H1 (cell line): ENCODE data around the gene CYLD. TPM values are rescaled to one million over a fixed set of nuclear protein-coding genes. Genes with fewer than 3 reads are reported as not detected.

Experiments
- CTCF ChIA-PET: fragments of 300-600 bp; sonication (Branson Sonifier 250); formaldehyde crosslinking; loops from one replicate; lab custom pipeline; 2021; ENCODE audit not compliant: partially characterized antibody; lab: Charles Lee
- POLR2A ChIA-PET: fragments of 300-600 bp; sonication (Branson Sonifier 250); formaldehyde crosslinking; loops from one replicate; lab custom pipeline; 2021; ENCODE audit warnings: inconsistent platforms; ENCODE audit not compliant: partially characterized antibody; lab: Charles Lee
- DNase-seq, 2 experiments: peaks; one replicate each; pipeline versions ENCODE4 v3.0.0 to v3.0.0-alpha.2; 2010 to 2022; ENCODE audit warnings: low spot score in 2 of 2, low read depth in 1 of 2, mixed read lengths in 1 of 2
- FAIRE-seq: peaks from 2 replicates; lab custom pipeline; 2011; peaks lifted over from hg19 to GRCh38; lab: Jason Lieb, UNC
- H2AFZ ChIP-seq: 2 replicates; pipeline ENCODE4 v1.8.1; 2012; ENCODE audit warnings: low read length, inconsistent platforms
- H2AK5ac ChIP-seq: 2 replicates; pipeline ENCODE4 v1.6.1; 2013; ENCODE audit warnings: low read depth, low read length
- H2BK120ac ChIP-seq: replicated peaks from 2 replicates; pipeline ENCODE3; 2013; ENCODE audit warnings: low read depth, low read length, inconsistent platforms
- H2BK12ac ChIP-seq: 2 replicates; pipeline ENCODE4 v1.6.1; 2013; ENCODE audit warnings: low read depth, low read length
- H2BK15ac ChIP-seq: 2 replicates; pipeline ENCODE4 v1.6.1; 2013; ENCODE audit warnings: low read length
- H2BK20ac ChIP-seq: 2 replicates; pipeline ENCODE4 v1.6.1; 2013; ENCODE audit warnings: low read length
- H2BK5ac ChIP-seq: 2 replicates; pipeline ENCODE4 v1.6.1; 2013; ENCODE audit warnings: low read depth, low read length
- H3K14ac ChIP-seq: 2 replicates; pipeline ENCODE4 v1.6.1; 2013; ENCODE audit warnings: inconsistent platforms; ENCODE audit not compliant: insufficient read length
- H3K18ac ChIP-seq: 2 replicates; pipeline ENCODE4 v1.6.1; 2013; ENCODE audit warnings: low read length; ENCODE audit errors: extremely low read depth
- H3K23ac ChIP-seq: 2 replicates; pipeline ENCODE4 v1.6.1; 2013; ENCODE audit warnings: inconsistent platforms; ENCODE audit not compliant: insufficient read length
- H3K23me2 ChIP-seq: 2 replicates; pipeline ENCODE4 v1.6.1; 2013; ENCODE audit warnings: low read depth, low read length
- H3K27ac ChIP-seq: 2 replicates; pipeline ENCODE4 v1.6.1; 2011; ENCODE audit warnings: low read depth, low read length, inconsistent platforms
- H3K27me3 ChIP-seq, 4 experiments: replicated peaks in 1 of 4; 1 replicate in 1 of 4; 2 replicates in 3 of 4; pipeline versions ENCODE4 v1.6.1 to v1.8.1; 2011 to 2013; ENCODE audit warnings: low read length in 3 of 4, mild to moderate bottlenecking in 3 of 4, inconsistent platforms in 2 of 4, mixed read lengths in 2 of 4, moderate library complexity in 1 of 4; ENCODE audit not compliant: control insufficient read depth in 3 of 4, insufficient read depth in 3 of 4; ENCODE audit errors: extremely low read depth in 1 of 4
- H3K36me3 ChIP-seq, 4 experiments: 2 replicates each; pipeline versions ENCODE4 v1.6.1 to v1.8.1; 2011 to 2013; ENCODE audit warnings: mild to moderate bottlenecking in 4 of 4, low read length in 3 of 4, moderate library complexity in 2 of 4, control low read depth in 1 of 4, inconsistent platforms in 1 of 4; ENCODE audit not compliant: insufficient read depth in 4 of 4, control insufficient read depth in 2 of 4
- H3K4ac ChIP-seq: replicated peaks from 2 replicates; pipeline ENCODE3; 2013; ENCODE audit warnings: low read length, low read depth, mixed read lengths, inconsistent platforms; ENCODE audit not compliant: insufficient read length
- H3K4me1 ChIP-seq, 4 experiments: replicated peaks in 1 of 4; 1 replicate in 1 of 4; 2 replicates in 3 of 4; pipeline versions ENCODE4 v1.6.1 to v1.8.1; 2011 to 2013; ENCODE audit warnings: low read length in 3 of 4, inconsistent platforms in 2 of 4, mixed read lengths in 1 of 4; ENCODE audit not compliant: insufficient read depth in 4 of 4, control insufficient read depth in 3 of 4
- H3K4me2 ChIP-seq, 2 experiments: 2 replicates each; pipeline versions ENCODE4 v1.6.1 to v1.8.1; 2011 to 2013; ENCODE audit warnings: low read depth in 2 of 2, low read length in 2 of 2, control low read depth in 1 of 2, inconsistent platforms in 1 of 2, mild to moderate bottlenecking in 1 of 2; ENCODE audit not compliant: insufficient read depth in 1 of 2
- H3K4me3 ChIP-seq, 4 experiments: fragments of 200-600, 300-600 bp in 1 of 4; sonication (generic), shearing (Covaris generic), sonication (Bioruptor Twin) in 1 of 4; 2 replicates each; pipeline versions ENCODE4 v1.5.1 to v1.8.1; 2011 to 2016; ENCODE audit warnings: low read length in 4 of 4, low read depth in 3 of 4, control low read depth in 2 of 4, inconsistent platforms in 2 of 4, mild to moderate bottlenecking in 2 of 4, mixed read lengths in 1 of 4, moderate library complexity in 1 of 4; ENCODE audit not compliant: insufficient read depth in 2 of 4; ENCODE audit errors: extremely low read depth in 1 of 4
- H3K56ac ChIP-seq: replicated peaks from 2 replicates; pipeline ENCODE3; 2013; ENCODE audit warnings: low read depth, mild to moderate bottlenecking, mixed read lengths, low read length, inconsistent platforms; ENCODE audit not compliant: insufficient read length
- H3K79me1 ChIP-seq: 2 replicates; pipeline ENCODE4 v1.6.1; 2013; ENCODE audit warnings: low read depth, low read length, control low read depth
- H3K79me2 ChIP-seq, 2 experiments: 2 replicates each; pipeline versions ENCODE4 v1.6.1 to v1.8.1; 2012 to 2013; ENCODE audit warnings: low read length in 2 of 2, mild to moderate bottlenecking in 2 of 2, inconsistent platforms in 1 of 2; ENCODE audit not compliant: insufficient read depth in 2 of 2, control insufficient read depth in 1 of 2
- H3K9ac ChIP-seq, 4 experiments: replicated peaks in 1 of 4; 1 replicate in 1 of 4; 2 replicates in 3 of 4; pipeline versions ENCODE4 v1.6.1 to v1.8.1; 2011 to 2013; ENCODE audit warnings: low read depth in 3 of 4, low read length in 3 of 4, control low read depth in 2 of 4, mild to moderate bottlenecking in 2 of 4, moderate library complexity in 2 of 4, inconsistent platforms in 1 of 4; ENCODE audit errors: extremely low read depth in 1 of 4
- H3K9me3 ChIP-seq, 2 experiments: 2 replicates each; pipeline versions ENCODE4 v1.6.1 to v1.8.1; 2012 to 2013; ENCODE audit warnings: mild to moderate bottlenecking in 2 of 2, moderate library complexity in 2 of 2, control low read depth in 1 of 2, inconsistent platforms in 1 of 2, low read depth in 1 of 2, low read length in 1 of 2, mixed read lengths in 1 of 2; ENCODE audit not compliant: insufficient read depth in 2 of 2
- H4K20me1 ChIP-seq, 2 experiments: replicated peaks in 1 of 2; 2 replicates each; pipeline versions ENCODE3 to v1.8.1; 2011 to 2013; ENCODE audit warnings: inconsistent platforms in 2 of 2, low read length in 2 of 2, mild to moderate bottlenecking in 1 of 2; ENCODE audit not compliant: insufficient read depth in 2 of 2, control insufficient read depth in 1 of 2
- H4K5ac ChIP-seq: 2 replicates; pipeline ENCODE4 v1.6.1; 2013; ENCODE audit warnings: low read length, low read depth, mixed read lengths, inconsistent platforms; ENCODE audit not compliant: insufficient read length
- H4K8ac ChIP-seq: 2 replicates; pipeline ENCODE4 v1.8.0; 2013; ENCODE audit warnings: mild to moderate bottlenecking, moderate library complexity, low read length, inconsistent platforms; ENCODE audit not compliant: insufficient read depth; ENCODE audit errors: extremely low read depth
- H4K91ac ChIP-seq: replicated peaks from 2 replicates; pipeline ENCODE3; 2013; ENCODE audit warnings: low read length, mixed read lengths, inconsistent platforms; ENCODE audit not compliant: insufficient read length
- JUN ChIP-seq: IDR thresholded peaks from 2 replicates; pipeline ENCODE4 v1.6.1; 2011; ENCODE audit warnings: low read depth, mild to moderate bottlenecking, improper control_type of control experiment, low read length
- KDM4A ChIP-seq: IDR thresholded peaks from one replicate; pipeline ENCODE4 v1.7.1; 2012; ENCODE audit warnings: low read depth, mild to moderate bottlenecking, moderate library complexity, low read length, inconsistent platforms; ENCODE audit not compliant: severe bottlenecking
- WGBS, 2 experiments: shearing (Covaris generic) in 1 of 2; methylation state at CpG; one replicate each; pipeline versions ENCODE4 v1.1.6 to v1.1.7; 2013 to 2015; ENCODE audit warnings: low lambda C conversion rate in 2 of 2, mixed read lengths in 2 of 2, inconsistent platforms in 1 of 2, low coverage in 1 of 2, missing lambda C conversion rate in 1 of 2; ENCODE audit not compliant: insufficient replicate concordance in 2 of 2, insufficient coverage in 1 of 2, insufficient read length in 1 of 2; ENCODE audit errors: extremely low coverage in 1 of 2, missing lambda C conversion rate in 1 of 2; 5-methylcytosine and 5-hydroxymethylcytosine counted together
- polyA plus RNA-seq, 7 experiments: library from polyadenylated mRNA; depleted of rRNA in 3 of 7; stranded (reverse) in 5 of 7; unstranded in 2 of 7; fragments of >200 nt in 5 of 7; fragments of 200-250 nt in 2 of 7; gene quantifications; 1 replicate in 5 of 7; 2 replicates in 1 of 7; 4 replicates in 1 of 7; pipeline versions ENCODE4 v1.2.1 to v1.2.3, GENCODE V29; 2011 to 2013; ENCODE audit warnings: missing spikeins in 2 of 7, mixed read lengths in 2 of 7
- total RNA-seq: library from RNA; stranded (reverse); fragmentation: NEBNext Ultra II Directional; extraction: Animal tissue kit (Norgen Biotek cat#: 25700); gene quantifications from 2 replicates; pipeline ENCODE4 v1.2.1, GENCODE V29; 2021
- TF ChIP-seq, protein P1 (sequence below): IDR thresholded peaks from 2 replicates; pipeline ENCODE4 v1.6.1; 2012; ENCODE audit warnings: low read length, inconsistent platforms

Gene CYLD
- total and polyA plus RNA-seq, 2 of the 8 experiments (the other 6 are each of a cell fraction or from before 2014, with no cell fraction given), result 3.7 to 18.8 TPM

DNA sequence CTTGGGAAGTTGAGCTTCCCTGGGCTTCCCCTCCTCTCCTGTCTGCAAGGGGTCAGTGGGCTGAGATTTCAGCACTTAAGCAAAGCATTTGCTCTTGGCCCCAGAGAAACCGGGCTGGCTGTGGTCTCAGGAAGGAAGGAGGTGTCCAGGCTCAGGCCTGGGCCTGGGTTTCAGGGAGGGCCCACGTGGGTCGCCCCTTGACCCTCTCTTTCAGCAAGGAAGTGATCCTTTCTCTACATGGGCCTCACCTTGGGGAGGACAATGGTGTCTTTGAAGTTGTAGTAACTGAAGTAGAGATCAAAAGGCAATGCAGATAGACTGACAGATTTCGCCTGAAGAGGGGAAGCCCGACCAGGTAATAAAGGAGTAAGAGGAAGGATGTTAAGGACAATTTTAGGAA is 45.8 kb upstream of the CYLD start:
- Histone ChIP-seq H3K79me2 (no peaks in the 10 kb centered on the region), H3K9ac (no peak overlapping the region), H3K18ac (no peak overlapping the region), H4K5ac (no peak overlapping the region), H3K23me2 (peaks cover 15% of the 10 kb centered on the region), H3K27ac (no peak overlapping the region), H3K9me3 (no peaks in the 10 kb centered on the region), H3K36me3 (no peaks in the 10 kb centered on the region), H3K4me1 (peaks cover 0 to 6% (median 1%) of the 10 kb centered on the region in 4 experiments; a peak in 3 of 7 replicates), H3K56ac (no peak overlapping the region), H4K8ac (no peak overlapping the region), H2BK12ac (no peak overlapping the region), H2AK5ac (no peak overlapping the region), H2BK5ac (no peak overlapping the region), H3K4me3 (no peak overlapping the region), H3K4ac (no peak overlapping the region), H4K91ac (no peak overlapping the region), H2BK20ac (no peak overlapping the region), H4K20me1 (peaks cover 0 to 7% of the 10 kb centered on the region in 2 experiments), H2BK120ac (no peak overlapping the region), H2AFZ (no peak overlapping the region), H3K4me2 (no peak overlapping the region), H3K23ac (no peak overlapping the region), H2BK15ac (no peak overlapping the region), H3K27me3 (peaks cover 0 to 26% (median 23%) of the 10 kb centered on the region in 4 experiments; a peak in 6 of 7 replicates), H3K14ac (no peak overlapping the region), H3K79me1 (no peaks in the 10 kb centered on the region)
- CTCF ChIA-PET, result interaction anchor here (0.9 to 2.4 kb wide), 5 partner anchors 15 to 51 kb away, joined by 3 to 7 read pairs (median 5); no protein-coding TSS in a partner anchor
- POLR2A ChIA-PET, result no interaction called here
- TF ChIP-seq JUN, result no peak
- TF ChIP-seq, protein P1, sequence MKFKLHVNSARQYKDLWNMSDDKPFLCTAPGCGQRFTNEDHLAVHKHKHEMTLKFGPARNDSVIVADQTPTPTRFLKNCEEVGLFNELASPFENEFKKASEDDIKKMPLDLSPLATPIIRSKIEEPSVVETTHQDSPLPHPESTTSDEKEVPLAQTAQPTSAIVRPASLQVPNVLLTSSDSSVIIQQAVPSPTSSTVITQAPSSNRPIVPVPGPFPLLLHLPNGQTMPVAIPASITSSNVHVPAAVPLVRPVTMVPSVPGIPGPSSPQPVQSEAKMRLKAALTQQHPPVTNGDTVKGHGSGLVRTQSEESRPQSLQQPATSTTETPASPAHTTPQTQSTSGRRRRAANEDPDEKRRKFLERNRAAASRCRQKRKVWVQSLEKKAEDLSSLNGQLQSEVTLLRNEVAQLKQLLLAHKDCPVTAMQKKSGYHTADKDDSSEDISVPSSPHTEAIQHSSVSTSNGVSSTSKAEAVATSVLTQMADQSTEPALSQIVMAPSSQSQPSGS, result no peak
- no peak for TF ChIP-seq KDM4A
- FAIRE-seq (no peak), DNase-seq (no peak)
- 63% methylated on average over 5 of the region's 5 CpGs; no CpG with 5 or more reads in 1 of the 2 experiments for WGBS, 2 experiments
